Effector CD8-positive, alpha-beta T cell (primary cell): Measurements from ENCODE around the gene GNL3L.
"Not testable (repeated sequence)": the region's sequence is repeated elsewhere in the genome, so short reads cannot be mapped to it uniquely, and the experiment has no call there.

Experiments
- DNase-seq: peaks from one replicate; lab custom pipeline; 2025; lab: John Stamatoyannopoulos, UW

Gene GNL3L

GRCh38 chrX:54560411-54560810 is 30.4 kb downstream of the GNL3L start:
- DNase-seq = no peak

GRCh38 chrX:54561622-54562021 is 31.6 kb downstream of the GNL3L start:
- no peak for DNase-seq

GRCh38 chrX:54564936-54565335 is 34.9 kb downstream of the GNL3L start:
- no peak for DNase-seq

- no peak for DNase-seq
Measured at GRCh38 chrX:54570332-54570731, 40.3 kb downstream of the GNL3L start.

GRCh38 chrX:54572641-54573040 is 42.6 kb downstream of the GNL3L start:
- not testable (repeated sequence) for DNase-seq

GRCh38 chrX:54597728-54598127 is 67.7 kb downstream of the GNL3L start:
- DNase-seq = no peak

GRCh38 chrX:54602563-54602962 is 72.5 kb downstream of the GNL3L start:
- no peak for DNase-seq
